ENCODE measurements around the gene TRIM71.
"Not testable (repeated sequence)": the region's sequence is repeated elsewhere in the genome, so short reads cannot be mapped to it uniquely, and the experiment has no call there.

The TRIM71 gene

GRCh38 chr3:32820430-32820829 is 2.6 kb downstream of the TRIM71 start:
- no peak for DNase-seq

- DNase-seq = no peak
Observed at GRCh38 chr3:32820971-32821685, 3.3 kb downstream of the TRIM71 start.

GRCh38 chr3:32821686-32822296 is 4.0 kb downstream of the TRIM71 start:
- DNase-seq = no peak

- DNase-seq = no peak
Observed at GRCh38 chr3:32822609-32823498, 5.1 kb downstream of the TRIM71 start.

GRCh38 chr3:32823641-32824184 is 5.9 kb downstream of the TRIM71 start:
- not testable (repeated sequence) for DNase-seq

- DNase-seq = no peak
Observed at GRCh38 chr3:32825601-32826375, 8.0 kb downstream of the TRIM71 start.

GRCh38 chr3:32831062-32831461 is 13.3 kb downstream of the TRIM71 start:
- no peak for DNase-seq

GRCh38 chr3:32831791-32832190 is 14.0 kb downstream of the TRIM71 start:
- no peak for DNase-seq

- no peak for DNase-seq
Observed at GRCh38 chr3:32832193-32832592, 14.4 kb downstream of the TRIM71 start.

GRCh38 chr3:32835049-32835371 is 17.2 kb downstream of the TRIM71 start:
- no peak for DNase-seq

- no peak for DNase-seq
Observed at GRCh38 chr3:32835961-32836360, 18.2 kb downstream of the TRIM71 start.

- DNase-seq = no peak
Observed at GRCh38 chr3:32836601-32837000, 18.8 kb downstream of the TRIM71 start.

GRCh38 chr3:32837366-32837765 is 19.6 kb downstream of the TRIM71 start:
- no peak for DNase-seq

GRCh38 chr3:32837789-32838188 is 20.0 kb downstream of the TRIM71 start:
- no peak for DNase-seq

GRCh38 chr3:32839714-32840085 is 21.9 kb downstream of the TRIM71 start:
- DNase-seq = no peak

GRCh38 chr3:32840086-32840841 is 22.5 kb downstream of the TRIM71 start:
- no peak for DNase-seq

GRCh38 chr3:32841341-32841740 is 23.5 kb downstream of the TRIM71 start:
- DNase-seq = no peak

- DNase-seq = no peak
Observed at GRCh38 chr3:32841867-32842470, 24.2 kb downstream of the TRIM71 start.

- no peak for DNase-seq
Observed at GRCh38 chr3:32842531-32842931, 24.7 kb downstream of the TRIM71 start.

- DNase-seq = no peak
Observed at GRCh38 chr3:32842987-32843386, 25.2 kb downstream of the TRIM71 start.

GRCh38 chr3:32843510-32844321 is 25.9 kb downstream of the TRIM71 start:
- no peak for DNase-seq

Data from NCI-H446 (cell line).